DMS 273 treated with DMSO at 0.1 percent for 48 hours (cell line): ENCODE measurements around the gene FBRSL1.
"Not testable (repeated sequence)": the region's sequence is repeated elsewhere in the genome, so short reads cannot be mapped to it uniquely, and the experiment has no call there.

Source experiments
- DNase-seq: peaks from one replicate; lab custom pipeline; 2025; lab: John Stamatoyannopoulos, UW

Gene FBRSL1

DNA sequence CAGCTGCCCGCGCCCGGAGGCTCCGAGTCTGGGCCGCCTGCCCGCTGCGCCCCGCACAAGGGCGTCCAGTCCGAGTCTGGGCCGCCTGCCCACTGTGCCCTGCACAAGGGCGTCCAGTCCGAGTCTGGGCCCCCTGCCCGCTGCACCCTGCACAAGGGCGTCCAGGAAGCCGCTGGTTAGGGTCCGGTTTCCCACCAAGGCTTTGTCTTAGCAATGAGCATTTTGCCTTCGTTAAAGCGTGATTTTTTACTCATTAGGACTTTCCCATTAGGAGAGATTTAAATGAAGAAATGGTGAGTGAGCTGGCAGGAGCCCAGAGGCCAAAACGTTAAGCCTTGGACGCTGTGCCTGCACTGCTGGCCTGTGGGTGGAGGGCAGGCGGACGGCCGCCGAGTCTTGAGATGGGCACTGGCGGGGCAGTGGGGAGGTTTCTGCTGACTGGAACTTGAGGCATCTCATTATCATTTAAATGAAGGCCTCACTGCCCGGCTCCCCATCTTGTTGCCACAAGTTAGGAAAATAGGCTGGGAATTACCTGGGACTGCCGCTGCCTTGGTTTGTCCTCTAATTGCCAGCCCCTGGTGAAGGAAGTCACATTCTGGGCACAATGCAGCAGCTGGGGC is 36.0 kb downstream of the FBRSL1 start:
- no peak for DNase-seq

DNA sequence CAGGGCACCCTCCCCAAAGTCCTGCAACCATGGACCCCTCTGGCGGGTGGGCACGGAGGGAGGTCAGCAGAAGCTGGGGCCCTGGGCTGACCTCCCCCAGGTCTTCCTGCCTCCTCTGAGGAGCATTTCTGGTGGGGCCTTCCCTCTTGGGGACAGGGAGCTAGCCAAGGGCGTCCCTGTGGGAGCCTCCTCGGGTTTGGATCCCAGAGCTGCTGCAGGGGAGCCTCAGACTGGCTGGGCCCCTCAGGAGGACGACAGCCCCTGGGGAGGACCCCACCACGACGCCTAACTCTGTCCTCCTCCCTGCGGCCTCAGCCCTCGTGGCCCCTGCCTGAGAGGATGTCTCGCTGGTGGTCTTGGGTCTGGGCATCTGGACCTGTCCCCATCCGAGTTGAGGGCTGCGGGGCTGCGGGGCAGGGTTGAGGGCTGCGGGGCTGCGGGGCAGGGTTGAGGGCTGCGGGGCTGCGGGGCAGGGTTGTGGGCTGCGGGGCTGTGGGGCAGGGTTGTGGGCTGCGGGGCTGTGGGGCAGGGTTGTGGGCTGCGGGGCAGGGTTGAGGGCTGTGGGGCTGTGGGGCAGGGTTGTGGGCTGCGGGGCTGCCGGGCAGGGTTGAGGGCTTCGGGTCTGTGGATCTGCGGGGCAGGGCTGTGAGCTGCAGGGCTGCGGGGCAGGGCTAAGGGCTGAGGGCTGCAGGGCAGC is 37.4 kb downstream of the FBRSL1 start:
- DNase-seq, result no peak

DNA sequence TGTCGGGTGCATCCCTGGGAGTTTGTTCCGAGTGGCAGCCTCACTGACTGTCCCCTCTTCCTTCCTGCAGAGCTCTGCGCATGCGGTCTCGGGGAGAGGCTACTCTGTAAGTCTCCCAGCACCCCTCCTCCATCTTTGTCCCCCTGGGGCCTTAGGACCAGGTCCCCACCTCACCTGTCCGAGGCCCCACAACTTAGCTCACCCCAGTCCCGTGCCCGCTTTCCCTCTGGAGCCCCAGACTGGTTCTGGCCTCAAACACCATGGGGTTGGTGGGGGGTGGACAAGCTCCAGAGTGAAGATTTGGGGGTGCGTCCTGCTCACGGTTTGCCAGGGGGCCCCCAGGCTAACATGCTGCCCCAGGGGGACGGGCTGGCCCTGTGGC is 37.9 kb downstream of the FBRSL1 start:
- DNase-seq, result no peak

DNA sequence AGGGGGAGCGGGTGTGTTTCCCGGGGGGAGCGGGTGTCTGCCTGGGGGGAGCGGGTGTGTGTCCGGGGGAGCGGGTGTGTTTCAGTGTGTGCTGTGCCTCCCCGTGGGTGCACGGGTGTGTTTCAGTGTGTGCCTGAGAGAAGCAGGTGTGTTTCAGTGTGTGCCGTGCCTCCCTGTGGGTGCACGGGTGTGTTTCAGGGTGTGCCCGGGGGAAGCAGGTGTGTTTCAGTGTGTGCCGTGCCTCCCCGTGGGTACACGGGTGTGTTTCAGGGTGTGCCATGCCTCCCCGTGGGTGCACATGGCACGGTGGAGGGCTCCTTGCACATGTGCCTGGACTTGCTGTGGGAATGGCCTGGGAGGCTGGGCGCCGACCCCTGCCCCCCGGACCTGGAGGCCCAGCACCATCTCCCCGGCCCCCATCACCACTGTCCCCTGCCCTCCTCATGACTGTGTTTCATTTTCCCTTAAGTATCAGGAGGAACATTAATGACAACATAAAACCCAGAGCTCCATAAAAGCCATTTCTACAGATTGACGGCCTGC is 38.7 kb downstream of the FBRSL1 start:
- DNase-seq, result no peak

DNA sequence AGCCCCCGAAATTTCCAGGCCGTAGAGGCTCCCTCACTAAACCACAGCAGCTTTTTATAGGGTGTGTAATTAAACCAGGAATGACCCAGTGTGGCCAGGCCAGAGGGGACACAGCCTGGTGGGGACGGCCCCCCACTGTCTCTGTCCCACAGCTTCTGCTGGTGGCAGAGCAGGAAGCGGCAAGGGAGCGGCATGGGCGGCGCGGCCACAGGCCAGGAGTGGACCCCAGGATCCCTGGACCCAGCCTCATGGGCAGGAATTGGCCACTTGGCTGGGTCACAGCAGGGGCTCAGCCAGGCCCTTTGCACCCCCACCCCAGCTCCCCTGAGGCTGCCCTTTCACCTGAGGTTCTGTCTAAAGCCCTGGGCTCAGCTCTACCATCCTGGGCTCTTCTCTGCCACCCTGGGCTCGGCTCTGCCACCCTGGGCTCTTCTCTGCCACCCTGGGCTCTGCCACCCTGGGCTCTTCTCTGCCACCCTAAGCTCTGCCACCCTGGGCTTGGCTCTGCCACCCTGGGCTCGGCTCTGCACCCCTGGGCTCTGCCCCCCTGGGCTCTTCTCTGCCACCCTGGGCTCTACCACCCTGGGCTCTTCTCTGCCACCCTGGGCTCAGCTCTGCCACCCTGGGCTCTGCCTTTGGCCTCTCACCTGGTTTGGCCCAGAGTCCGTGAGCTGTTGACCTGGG is 39.3 kb downstream of the FBRSL1 start:
- DNase-seq, result no peak

DNA sequence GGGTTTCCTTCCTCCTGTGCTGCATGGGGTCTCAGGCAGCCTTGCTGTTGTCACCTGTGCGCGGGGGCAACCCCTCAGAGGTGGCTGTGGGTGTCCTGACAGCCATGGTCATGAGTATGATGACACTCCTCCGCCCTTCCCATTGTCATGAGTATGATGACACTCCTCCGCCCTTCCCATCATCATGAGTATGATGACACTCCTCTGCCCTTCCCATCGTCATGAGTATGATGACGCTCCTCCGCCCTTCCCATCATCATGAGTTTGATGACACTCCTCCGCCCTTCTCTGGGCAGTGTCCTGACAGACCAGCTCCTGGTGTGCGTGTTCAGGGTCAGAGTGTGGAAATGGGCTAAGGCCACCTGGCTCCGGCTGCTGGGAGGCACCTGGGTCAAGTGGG is 40.0 kb downstream of the FBRSL1 start:
- no peak for DNase-seq

DNA sequence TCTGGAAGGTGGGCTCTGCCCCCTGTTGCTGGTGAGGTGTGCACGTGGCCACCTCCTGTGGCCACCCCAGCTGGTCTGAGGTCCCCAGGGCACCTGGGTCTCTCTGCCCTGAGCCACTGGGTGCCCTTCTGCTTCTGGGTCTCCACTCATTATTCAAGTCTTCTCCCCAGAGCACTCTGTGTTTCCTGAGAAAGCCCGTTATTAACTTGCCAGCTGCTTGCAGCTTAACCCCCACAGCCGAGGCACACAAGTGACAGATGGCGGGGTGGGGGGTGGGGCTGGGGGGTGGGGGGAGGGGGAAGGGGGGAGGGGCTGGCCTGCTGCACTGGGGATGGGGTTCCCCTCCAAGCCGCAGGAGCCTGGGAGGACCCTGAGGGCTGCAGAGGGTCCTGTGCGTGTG is 40.5 kb downstream of the FBRSL1 start:
- no peak for DNase-seq

DNA sequence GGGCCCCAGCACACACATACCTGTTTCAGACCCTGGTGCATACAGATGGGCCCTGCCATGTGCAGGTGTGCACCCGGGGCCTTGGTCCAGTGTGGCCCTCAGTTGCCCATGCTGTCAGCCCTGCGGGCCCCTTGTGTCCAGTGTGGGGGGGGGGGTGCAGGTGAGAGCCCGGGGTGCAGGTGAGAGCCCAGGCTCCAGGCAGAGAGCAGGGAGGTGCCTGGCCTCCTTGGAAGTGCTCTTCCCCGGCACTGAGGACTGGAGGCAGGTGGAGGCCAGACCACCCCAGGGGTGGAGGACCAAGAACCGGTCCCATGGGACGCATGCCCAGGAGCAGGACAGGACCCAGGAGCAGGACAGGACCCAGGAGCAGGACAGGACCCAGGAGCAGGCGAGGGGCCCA is 40.9 kb downstream of the FBRSL1 start:
- no peak for DNase-seq

DNA sequence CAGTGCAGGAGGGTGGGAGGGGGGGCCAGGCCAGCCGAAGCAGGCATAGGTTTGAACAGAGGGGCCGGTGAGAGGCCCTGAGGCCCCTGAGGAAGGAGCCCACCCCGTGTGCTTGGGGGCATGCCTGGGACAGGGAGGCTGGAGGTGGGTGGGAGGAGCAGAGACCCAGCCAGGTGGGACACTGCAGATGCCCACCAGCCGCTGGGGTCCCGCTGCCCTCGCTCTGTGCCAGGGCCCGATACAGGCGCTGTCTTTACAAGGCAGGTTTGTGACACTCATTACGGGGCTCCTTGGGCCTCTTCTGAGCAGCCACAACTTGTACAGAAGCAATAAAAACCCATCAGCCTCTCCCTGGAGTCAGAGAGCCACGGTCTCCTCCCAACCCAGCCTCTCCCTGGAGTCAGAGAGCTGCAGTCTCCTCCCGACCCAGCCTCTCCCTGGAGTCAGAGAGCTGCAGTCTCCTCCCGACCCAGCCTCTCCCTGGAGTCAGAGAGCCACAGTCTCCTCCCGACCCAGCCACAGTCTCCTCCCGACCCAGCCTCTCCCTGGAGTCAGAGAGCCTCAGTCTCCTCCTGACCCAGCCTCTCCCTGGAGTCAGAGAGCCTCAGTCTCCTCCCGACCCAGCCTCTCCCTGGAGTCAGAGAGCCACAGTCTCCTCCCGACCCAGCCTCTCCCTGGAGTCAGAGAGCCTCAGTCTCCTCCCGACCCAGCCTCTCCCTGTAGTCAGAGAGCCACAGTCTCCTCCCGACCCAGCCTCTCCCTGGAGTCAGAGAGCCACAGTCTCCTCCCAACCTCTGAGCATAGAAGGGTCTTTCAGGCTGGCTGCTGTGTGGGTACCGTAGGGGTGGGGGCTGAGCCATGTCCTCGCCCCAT is 43.0 kb downstream of the FBRSL1 start:
- DNase-seq, result not testable (repeated sequence)

DNA sequence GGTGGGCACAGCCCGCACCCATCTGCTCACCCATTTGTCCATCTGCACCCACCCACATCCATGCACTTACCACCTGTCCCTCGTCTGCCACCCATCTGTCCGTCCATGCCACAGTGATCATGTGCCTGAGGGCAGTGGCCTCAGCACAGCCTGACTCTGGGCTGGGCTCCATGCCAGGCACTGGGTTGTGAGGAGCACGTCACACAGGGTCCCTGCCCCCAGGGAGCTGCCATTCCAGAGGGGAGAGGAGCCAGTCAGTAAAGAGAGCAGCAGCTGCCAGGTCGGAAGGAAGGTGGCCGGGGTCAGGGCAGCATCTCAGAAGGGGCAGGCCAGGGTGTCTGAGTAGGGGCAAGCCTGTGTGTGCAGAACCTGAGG is 43.6 kb downstream of the FBRSL1 start:
- DNase-seq, result no peak

DNA sequence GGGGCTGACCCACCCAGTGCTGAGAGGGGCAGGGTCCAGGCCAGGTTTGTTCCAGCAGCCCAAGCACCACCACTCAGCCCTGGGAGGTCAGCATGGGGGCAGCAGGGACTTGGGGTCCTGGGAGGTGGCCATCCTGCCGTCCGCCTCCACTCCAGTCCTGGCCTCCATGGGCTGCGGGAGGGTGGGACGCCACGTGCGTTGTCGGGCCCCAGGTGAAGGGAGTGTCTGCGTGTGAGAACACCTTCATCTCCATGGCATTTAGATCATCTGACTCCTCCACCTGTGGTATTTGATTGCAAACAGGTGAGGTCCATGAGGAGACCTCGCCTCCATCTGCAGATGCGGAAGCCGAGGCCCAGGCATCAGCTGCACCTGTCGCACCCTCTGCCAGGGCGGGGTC is 44.1 kb downstream of the FBRSL1 start:
- no peak for DNase-seq

DNA sequence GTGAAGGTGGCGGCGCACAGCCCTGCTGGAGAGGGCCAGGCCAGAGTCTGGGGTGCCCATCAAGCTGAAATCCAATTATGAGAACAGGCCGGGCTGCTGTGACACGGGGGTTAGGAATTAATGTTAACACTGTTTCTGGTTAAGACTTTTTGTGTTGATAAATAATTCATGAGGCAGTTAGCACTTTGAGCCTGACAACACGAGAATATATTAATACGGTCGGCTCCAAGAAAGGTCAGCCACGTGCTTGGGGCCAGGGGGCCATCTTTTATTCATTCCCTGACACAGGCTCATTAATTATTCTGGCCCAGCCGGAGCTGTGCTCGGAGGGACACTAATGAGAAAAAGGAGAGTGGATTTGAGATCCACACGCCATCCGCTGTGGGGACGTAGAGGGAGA is 45.1 kb downstream of the FBRSL1 start:
- no peak for DNase-seq

DNA sequence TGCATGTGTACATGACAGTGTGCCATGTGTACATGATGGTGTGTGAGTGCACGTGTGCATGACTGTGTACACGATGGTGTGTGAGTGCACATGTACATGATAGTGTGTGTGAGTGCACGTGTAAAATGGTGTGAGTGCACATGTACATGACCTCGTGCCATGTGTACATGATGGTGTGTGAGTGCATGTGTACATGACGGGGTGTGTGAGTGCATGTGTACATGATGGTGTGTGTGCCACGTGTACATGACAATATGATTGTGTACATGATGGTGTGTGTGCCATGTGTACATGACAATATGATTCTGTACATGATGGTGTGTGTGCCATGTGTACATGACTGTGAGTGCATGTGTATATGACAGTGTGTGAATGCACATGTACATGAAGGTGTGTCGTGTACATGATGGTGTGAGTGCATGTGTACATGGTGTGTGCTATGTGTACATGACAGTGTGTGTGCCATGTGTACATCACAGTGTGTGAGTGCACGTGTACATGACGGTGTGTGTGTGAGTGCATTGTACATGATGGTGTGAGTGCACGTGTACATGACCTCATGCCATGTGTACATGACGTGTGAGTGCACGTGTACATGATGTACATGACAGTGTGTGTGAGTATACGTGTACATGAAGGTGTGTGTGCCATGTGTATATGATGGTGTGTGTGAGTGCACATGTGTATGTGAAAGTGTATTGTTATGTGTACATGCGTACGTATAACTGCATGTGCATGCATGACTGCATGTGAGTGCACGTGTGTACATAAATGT is 46.3 kb downstream of the FBRSL1 start:
- no peak for DNase-seq

DNA sequence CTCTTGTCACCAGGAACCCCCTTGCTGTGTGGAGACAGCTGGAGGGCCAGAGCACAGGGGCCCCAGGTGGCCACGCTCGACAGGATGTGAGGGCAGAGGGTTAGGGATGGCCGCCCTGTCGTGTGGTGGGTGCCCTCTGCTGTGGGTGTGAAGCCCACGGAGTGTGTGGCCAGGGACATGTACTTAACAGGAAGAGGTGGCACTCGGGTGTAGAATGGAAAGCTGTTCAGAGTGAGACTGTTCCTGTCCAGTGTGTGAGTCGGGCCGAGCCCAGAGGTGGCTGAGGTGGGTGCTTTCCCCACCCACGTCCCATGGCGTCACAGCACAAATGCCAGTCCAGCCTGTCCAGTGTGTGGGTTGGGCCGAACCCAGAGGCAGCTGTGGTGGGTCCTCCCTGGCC is 47.1 kb downstream of the FBRSL1 start:
- no peak for DNase-seq

DNA sequence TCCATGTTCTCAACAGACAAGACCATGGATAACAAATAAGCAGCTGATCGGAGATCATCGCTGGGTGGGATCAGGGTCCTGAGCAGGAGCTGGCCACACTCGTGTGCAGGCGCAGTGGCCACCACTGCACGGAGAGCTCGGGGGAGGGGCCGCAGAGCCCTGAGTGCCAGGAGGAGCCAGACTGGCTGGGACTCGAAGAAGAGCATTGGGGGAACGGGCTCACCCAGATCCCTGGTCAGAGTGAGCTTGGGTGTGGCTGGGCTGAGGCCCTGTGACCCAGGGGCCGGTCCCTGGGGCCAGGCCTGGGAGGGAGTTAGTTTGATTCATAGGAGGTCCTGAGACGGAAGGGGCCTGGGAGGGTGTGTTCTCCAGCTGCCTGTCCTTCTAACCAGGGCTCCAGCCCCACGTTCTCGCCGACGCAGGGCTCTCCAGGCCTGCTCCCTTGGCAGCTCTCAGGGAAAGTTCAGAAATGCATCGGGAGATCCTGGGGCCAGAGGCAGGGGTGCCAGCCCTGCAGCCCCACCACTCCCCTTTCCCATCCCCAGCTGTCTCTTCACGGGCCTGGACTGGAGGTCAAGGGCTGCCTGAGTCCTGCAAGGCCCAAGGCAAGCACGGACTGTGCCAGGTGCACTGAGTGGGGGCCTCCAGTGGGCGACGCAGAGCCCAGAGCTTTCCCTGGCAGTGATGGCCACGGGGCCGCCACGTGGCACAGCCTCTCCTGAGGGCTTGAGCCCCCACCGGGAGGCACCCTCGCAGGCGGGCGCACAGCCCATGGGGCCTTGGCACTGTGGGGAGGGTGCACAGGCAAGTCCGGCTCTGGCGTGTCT is 48.1 kb downstream of the FBRSL1 start:
- no peak for DNase-seq

DNA sequence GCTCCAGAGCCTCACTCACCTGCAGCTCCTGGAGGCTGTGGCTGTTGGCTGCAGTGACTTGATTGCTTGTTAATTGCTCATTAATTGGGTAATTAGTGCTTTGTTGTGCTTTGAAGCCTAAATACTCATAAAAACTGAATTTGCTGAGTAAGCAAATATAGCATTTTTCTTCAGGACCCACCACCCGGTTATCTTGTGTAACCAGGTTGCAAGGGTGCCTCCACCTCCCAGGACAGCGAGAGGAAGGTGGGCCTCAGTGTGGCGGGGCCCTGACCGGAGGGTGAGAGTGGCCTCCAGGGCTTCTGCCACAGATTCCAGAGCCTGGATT is 48.7 kb downstream of the FBRSL1 start:
- DNase-seq, result no peak

DNA sequence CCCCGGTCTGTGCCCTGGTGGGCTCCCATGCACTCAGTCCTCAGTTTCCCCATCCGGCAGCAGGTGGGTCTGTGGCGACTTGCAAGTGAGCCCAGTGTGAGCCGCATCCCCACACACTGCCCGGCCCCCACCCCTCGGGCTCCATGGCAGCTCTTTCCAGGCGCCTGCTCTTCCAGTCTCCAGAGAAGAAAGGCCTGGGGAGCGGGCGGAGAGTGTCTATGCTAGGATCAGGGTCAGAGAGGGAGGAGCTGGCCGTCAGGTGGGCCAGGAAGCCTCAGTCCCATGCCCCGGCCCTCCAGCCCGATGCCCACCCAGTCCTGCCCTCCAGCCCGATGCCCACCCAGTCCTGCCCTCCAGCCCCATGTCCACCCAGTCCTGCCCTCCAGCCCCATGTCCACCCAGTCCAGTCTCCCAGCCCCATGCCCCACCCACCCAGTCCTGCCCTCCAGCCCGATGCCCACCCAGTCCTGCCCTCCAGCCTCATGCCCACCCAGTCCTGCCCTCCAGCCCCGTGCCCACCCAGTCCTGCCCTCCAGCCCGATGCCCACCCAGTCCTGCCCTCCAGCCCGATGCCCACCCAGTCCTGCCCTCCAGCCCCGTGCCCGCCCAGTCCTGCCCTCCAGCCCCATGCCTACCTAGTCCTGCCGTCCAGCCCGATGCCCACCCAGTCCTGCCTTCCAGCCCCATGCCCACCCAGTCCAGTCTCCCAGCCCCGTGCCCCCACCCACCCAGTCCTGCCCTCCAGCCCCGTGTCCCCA is 49.2 kb downstream of the FBRSL1 start:
- DNase-seq, result no peak

DNA sequence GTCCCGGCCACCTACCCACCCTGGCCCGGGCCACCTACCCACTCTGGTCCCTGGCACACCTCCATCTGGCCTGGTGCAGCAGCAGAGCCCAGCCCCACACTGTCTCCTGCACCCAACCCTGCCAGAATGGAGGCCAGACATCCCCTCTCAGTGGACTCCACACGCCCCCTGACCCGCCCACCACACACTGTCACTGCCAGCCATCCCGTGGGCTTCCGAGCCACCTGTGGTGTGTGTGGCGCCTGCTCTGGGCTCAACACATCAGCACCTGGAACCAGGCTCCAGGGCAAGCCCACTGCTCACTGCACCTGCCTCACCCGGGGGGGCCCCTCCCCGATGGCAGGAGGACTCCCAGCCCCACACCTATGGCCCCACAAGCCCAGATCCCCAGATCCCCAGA is 50.5 kb downstream of the FBRSL1 start:
- DNase-seq, result no peak

DNA sequence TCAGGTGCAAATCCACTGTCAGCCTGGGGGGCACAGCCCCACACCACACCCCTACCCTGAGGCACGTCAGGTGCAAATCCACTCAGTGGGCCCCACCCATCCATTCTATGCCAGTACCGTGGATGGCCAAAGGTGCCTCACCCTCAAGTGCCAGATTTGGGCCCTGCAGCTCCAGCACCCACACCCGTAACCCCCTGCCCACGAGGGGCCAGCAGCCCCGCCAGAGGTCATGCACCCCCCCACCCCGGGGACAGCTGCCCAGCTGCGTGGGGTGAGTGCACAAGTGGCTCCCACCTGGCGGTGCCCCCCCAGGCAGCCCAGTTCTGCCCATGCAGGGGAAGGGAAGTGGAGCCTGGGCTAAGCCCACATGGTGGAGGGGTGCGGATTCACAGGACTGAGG is 51.2 kb downstream of the FBRSL1 start:
- no peak for DNase-seq

DNA sequence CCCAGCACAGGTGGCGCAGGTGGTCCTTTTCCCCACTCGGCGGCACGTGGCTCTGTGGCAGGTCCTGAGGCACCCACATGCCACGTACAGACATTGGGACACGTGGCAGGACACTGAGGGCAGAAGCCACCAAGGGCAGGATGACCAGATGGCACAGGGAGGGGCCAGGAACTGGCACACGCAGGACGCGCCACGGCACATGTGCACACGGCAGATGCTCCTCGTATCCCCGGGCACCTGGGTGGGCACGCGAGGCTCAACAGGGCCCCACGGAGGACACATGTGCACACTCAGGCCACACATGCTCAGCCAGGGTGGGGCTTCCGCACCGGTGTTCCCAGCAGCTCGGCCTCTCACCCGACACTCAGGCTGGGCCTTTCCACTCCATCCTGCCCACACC is 52.0 kb downstream of the FBRSL1 start:
- no peak for DNase-seq
